Activated CD4-positive, alpha-beta T cell treated with anti-CD3 and anti-CD28 coated beads, Interleukin-2, amount 50 U/mL, for 16 hours (primary cell): ENCODE measurements around the gene ZNF362.

ENCODE experiments used
- DNase-seq: peaks from one replicate; pipeline ENCODE4 v3.0.0-alpha.2; 2020

ZNF362 gene

GRCh38 chr1:33348676-33349080, 92.4 kb downstream of the ZNF362 start:
- peak; percentile 39 for DNase-seq

GRCh38 chr1:33349081-33349759, 92.9 kb downstream of the ZNF362 start:
- DNase-seq = peak; percentile 58

- DNase-seq = peak; percentile 79
Measured at GRCh38 chr1:33349778-33350610, 93.7 kb downstream of the ZNF362 start.
